ENCODE measurements around the gene PDE2A. TPM values are rescaled to one million over a fixed set of nuclear protein-coding genes. Genes with fewer than 3 reads are reported as not detected.

Gene PDE2A
- total and polyA plus RNA-seq, 2 of the 4 experiments (the other 2 are of a cell fraction): 0.02 TPM; not detected in 1

- Histone ChIP-seq H2AK5ac (ENCODE audit: low read depth, low read length) (no peak overlapping the region), H3K9me1 (ENCODE audit: insufficient read depth, low read length) (peaks cover 5% of the 10 kb centered on the region; the same call in 1 of the 2 replicates), H3K23ac (ENCODE audit: low read depth, low read length) (no peak overlapping the region), H4K8ac (ENCODE audit: low read depth in 2 of 2, low read length in 2 of 2) (no peak overlapping the region), H4K5ac (ENCODE audit: low read depth, low read length) (no peak overlapping the region), H3K4me1 (ENCODE audit: control insufficient read depth, insufficient read depth, low read length) (no peaks in the 10 kb centered on the region), H3K4me3 (ENCODE audit: insufficient read depth, low read depth, low read length) (no peak overlapping the region), H3K18ac (ENCODE audit: low read depth, low read length) (no peak overlapping the region), H3K36me3 (ENCODE audit: control insufficient read depth, insufficient read depth, low read length) (no peaks in the 10 kb centered on the region), H3K27ac (ENCODE audit: insufficient read depth, low read length) (no peak overlapping the region), H2BK120ac (ENCODE audit: low read depth, low read length) (no peak overlapping the region), H2AFZ (replicated peaks; ENCODE audit: low read length, poor library complexity) (no peak overlapping the region), H3K56ac (ENCODE audit: extremely low read depth, insufficient read depth, low read length) (no peak overlapping the region), H3K4me2 (ENCODE audit: low read depth, low read length) (no peak overlapping the region), H3K27me3 (ENCODE audit: control insufficient read depth, insufficient read depth, low read length) (peaks cover 90% of the 10 kb centered on the region), H2BK15ac (ENCODE audit: low read depth, low read length) (no peak overlapping the region), H3K9ac (ENCODE audit: low read depth, low read length) (no peak overlapping the region), H3K79me1 (ENCODE audit: low read depth in 1 of 2, low read length in 2 of 2) (no peaks in the 10 kb centered on the region), H2BK20ac (ENCODE audit: low read depth, low read length) (no peak overlapping the region), H4K20me1 (ENCODE audit: insufficient read depth, low read length) (no peaks in the 10 kb centered on the region), H2AK9ac (replicated peaks; ENCODE audit: low read depth, low read length, poor library complexity) (no peak overlapping the region), H4K91ac (ENCODE audit: insufficient read depth, low read depth, low read length) (no peak overlapping the region), H3K9me3 (ENCODE audit: control insufficient read depth, insufficient read depth, low read length) (no peaks in the 10 kb centered on the region), H3K14ac (replicated peaks; ENCODE audit: low read depth, low read length) (no peak overlapping the region), H3K4ac (ENCODE audit: low read depth, low read length) (no peak overlapping the region), H2BK5ac (ENCODE audit: low read depth, low read length, poor library complexity, severe bottlenecking) (no peak overlapping the region)
- no peak for TF ChIP-seq CHD1 (IDR thresholded peaks at IDR 0.05; ENCODE audit: low read depth, low read length)
- no peak for TF ChIP-seq FOS (IDR thresholded peaks at IDR 0.05; ENCODE audit: low read depth, low read length)
- no peak for TF ChIP-seq SMC3 (IDR thresholded peaks at IDR 0.05; ENCODE audit: low read depth, low read length)
- TF ChIP-seq USF2 (IDR thresholded peaks at IDR 0.05; ENCODE audit: low read depth, low read length): no peak
- TF ChIP-seq RCOR1 (IDR thresholded peaks at IDR 0.05; ENCODE audit: insufficient replicate concordance, low read length): no peak
- TF ChIP-seq RFX5 (IDR thresholded peaks at IDR 0.05; ENCODE audit: low read depth, low read length): no peak
- no peak for TF ChIP-seq CEBPB (IDR thresholded peaks at IDR 0.05; ENCODE audit: low read depth, low read length)
- dilution Hi-C loops (cut with HindIII; ENCODE audit: low sequenced_read_pairs, unreplicated experiment): no loop called here
- POLR2A ChIA-PET (ENCODE audit: unreplicated experiment): no interaction called here
- intact Hi-C loops (cut with micrococcal nuclease): no loop called here
- no TSS peak for BruUV-seq (replicated peaks)
- WGBS, 2 experiments (ENCODE audit: extremely low coverage in 2 of 2, insufficient read length in 1 of 2): no CpG with 5 or more reads among the region's 6 CpGs
- CTCF ChIA-PET: no interaction called here
- ATAC-seq (ENCODE audit: low read depth) (no peak), DNase-seq (no peak)
- in situ Hi-C loops (cut with MboI; ENCODE audit: low sequenced_read_pairs): no loop called here
Measured at GRCh38 chr11:72657411-72658100, 16.7 kb downstream of the PDE2A start.

Measured in IMR-90 (cell line).